Activated CD8-positive, alpha-beta T cell treated with anti-CD3 and anti-CD28 coated beads for 36 hours (primary cell): Measurements from ENCODE around the gene TUBA4B. TPM values are rescaled to one million over a fixed set of nuclear protein-coding genes. Genes with fewer than 3 reads are reported as not detected.

Source experiments
- ATAC-seq: fragments of 200-7000 bp; cut with Tn5 transposase; one replicate; pipeline ENCODE4 v1.10.0; 2021; ENCODE audit warnings: mild to moderate bottlenecking, moderate library complexity
- CTCF ChIA-PET: fragments of 350-600 bp; sonication (Branson Sonifier 250); formaldehyde crosslinking; loops from one replicate; lab custom pipeline; 2021; ENCODE audit warnings: antibody characterized with exemption; lab: Charles Lee
- POLR2A ChIA-PET: fragments of 350-600 bp; sonication (Branson Sonifier 250); formaldehyde crosslinking; loops from one replicate; lab custom pipeline; 2021; ENCODE audit warnings: antibody characterized with exemption; lab: Charles Lee
- DNase-seq: peaks from one replicate; pipeline ENCODE4 v3.0.0-alpha.2; 2020
- H3K27ac Mint-ChIP-seq: one replicate; pipeline ENCODE4 v1.8.0; 2021; ENCODE audit warnings: mild to moderate bottlenecking, mixed read lengths
- H3K27me3 Mint-ChIP-seq: one replicate; pipeline ENCODE4 v1.8.0; 2021; ENCODE audit warnings: mixed read lengths
- H3K36me3 Mint-ChIP-seq: one replicate; pipeline ENCODE4 v1.8.0; 2021; ENCODE audit warnings: low read depth, mixed read lengths
- H3K4me1 Mint-ChIP-seq: one replicate; pipeline ENCODE4 v1.8.0; 2021; ENCODE audit warnings: low read depth, mixed read lengths
- H3K4me3 Mint-ChIP-seq: one replicate; pipeline ENCODE4 v1.8.0; 2021; ENCODE audit warnings: mild to moderate bottlenecking, moderate library complexity, mixed read lengths
- H3K9me3 Mint-ChIP-seq: one replicate; pipeline ENCODE4 v1.8.0; 2021; ENCODE audit warnings: mixed read lengths
- CTCF ChIP-seq: fragments of 200-600 bp; IDR thresholded peaks from one replicate; pipeline ENCODE4 v1.8.0; 2022; ENCODE audit warnings: antibody characterized with exemption, mild to moderate bottlenecking
- intact Hi-C: fragments of 100-400 bp; cut with micrococcal nuclease; formaldehyde crosslinking; loops from one replicate; pipeline ENCODE4 v1.10.0; 2022
- total RNA-seq, 2 experiments: library from RNA; stranded (reverse); gene quantifications; one replicate each; pipeline ENCODE4 v1.2.3, GENCODE V29; 2021

The TUBA4B gene
- total RNA-seq, 2 experiments from 2014 or later, result not detected

- H3K36me3 Mint-ChIP-seq, result peaks cover 73% of the 10 kb centered on the region
- ATAC-seq (no peak), DNase-seq (no peak)
- peak overlapping the region; percentile 75 for H3K27ac Mint-ChIP-seq
- ChIA-PET CTCF (interaction anchor here (0.7 to 2.5 kb wide), 8 partner anchors 20 to 330 kb away, joined by 3 to 12 read pairs (median 6); partner anchors contain the start of genes DNAJB2, NHEJ1 and SLC23A3), POLR2A (interaction anchor here (0.6 to 9.9 kb wide), 11 partner anchors 9 to 342 kb away, joined by 3 to 239 read pairs (median 10); partner anchors contain the start of genes ABCB6, CNPPD1, DNAJB2 and GLB1L)
- no peaks in the 10 kb centered on the region for H3K27me3 Mint-ChIP-seq
- peak overlapping the region; percentile 95 for H3K4me3 Mint-ChIP-seq
- intact Hi-C loops, result loop anchor here (5.0 kb wide), 1 partner anchor 69 kb away; no protein-coding TSS in a partner anchor
- no peak for TF ChIP-seq CTCF
- H3K4me1 Mint-ChIP-seq, result peaks cover 38% of the 10 kb centered on the region
- no peaks in the 10 kb centered on the region for H3K9me3 Mint-ChIP-seq
Observed at GRCh38 chr2:219228041-219228910, 24.8 kb upstream of the TUBA4B start.

GRCh38 chr2:219228911-219229304 is 24.1 kb upstream of the TUBA4B start:
- Mint-ChIP-seq H3K4me3 (peak overlapping the region; percentile 95), H3K27ac (peak overlapping the region; percentile 75), H3K36me3 (peaks cover 73% of the 10 kb centered on the region), H3K27me3 (no peaks in the 10 kb centered on the region), H3K9me3 (no peaks in the 10 kb centered on the region), H3K4me1 (peaks cover 39% of the 10 kb centered on the region)
- ChIA-PET CTCF (interaction anchor here (1.2 to 3.0 kb wide), 11 partner anchors 17 to 74 kb away, joined by 3 to 15 read pairs (median 7); partner anchors contain the start of genes CNPPD1, DNAJB2, GLB1L and NHEJ1), POLR2A (interaction anchor here (0.9 to 9.9 kb wide), 10 partner anchors 10 to 343 kb away, joined by 3 to 239 read pairs (median 10); partner anchors contain the start of genes ABCB6, CNPPD1, DNAJB2 and GLB1L)
- TF ChIP-seq CTCF, result no peak
- intact Hi-C loops, result loop anchor here (5.0 kb wide), 1 partner anchor 68 kb away; no protein-coding TSS in a partner anchor
- ATAC-seq, result no peak
- DNase-seq, result no peak

- Mint-ChIP-seq H3K9me3 (no peaks in the 10 kb centered on the region), H3K27ac (peak within 1 kb of the TSS; percentile 97), H3K36me3 (peaks cover 74% of the 10 kb centered on the region), H3K4me1 (peaks cover 39% of the 10 kb centered on the region), H3K27me3 (no peaks in the 10 kb centered on the region), H3K4me3 (peak within 1 kb of the TSS; percentile 95)
- TF ChIP-seq CTCF, result no peak
- peak; percentile 100 for DNase-seq
- ChIA-PET POLR2A (interaction anchor here (0.6 to 9.9 kb wide), 17 partner anchors 11 to 570 kb away, joined by 3 to 239 read pairs (median 4); partner anchors contain the start of genes ABCB6, BCS1L, CNPPD1 and DNAJB2), CTCF (interaction anchor here (0.8 to 3.0 kb wide), 16 partner anchors 10 to 249 kb away, joined by 3 to 15 read pairs (median 5); partner anchors contain the start of genes ABCB6, CNPPD1, DNAJB2 and GLB1L)
- peak; percentile 98 for ATAC-seq
- intact Hi-C loops, result loop anchor here (5.0 kb wide), 1 partner anchor 68 kb away; no protein-coding TSS in a partner anchor
Observed at GRCh38 chr2:219229305-219230058, 23.6 kb upstream of the TUBA4B start, which contains the start of the genes ANKZF1 and ATG9A. Gene ANKZF1, plus strand, starts transcription at chr2:219229806. Its CDS starts 452 bp downstream, at chr2:219230258. Gene ATG9A, minus strand, starts transcription at chr2:219229636. Its CDS starts 1,612 bp downstream, at chr2:219228024.

GRCh38 chr2:219230059-219230540 is 22.9 kb upstream of the TUBA4B start:
- ChIA-PET CTCF (interaction anchor here (0.8 to 3.0 kb wide), 16 partner anchors 9 to 250 kb away, joined by 3 to 15 read pairs (median 5); partner anchors contain the start of genes ABCB6, CNPPD1, DNAJB2 and GLB1L), POLR2A (interaction anchor here (1.0 to 9.9 kb wide), 14 partner anchors 11 to 571 kb away, joined by 3 to 239 read pairs (median 6); partner anchors contain the start of genes ABCB6, BCS1L, CNPPD1 and DNAJB2)
- intact Hi-C loops, result no loop called here
- H3K4me3 Mint-ChIP-seq, result peak overlapping the region; percentile 95
- no peaks in the 10 kb centered on the region for H3K27me3 Mint-ChIP-seq
- no peak for TF ChIP-seq CTCF
- peaks cover 73% of the 10 kb centered on the region for H3K36me3 Mint-ChIP-seq
- peaks cover 39% of the 10 kb centered on the region for H3K4me1 Mint-ChIP-seq
- ATAC-seq (peak; percentile 14), DNase-seq (peak; percentile 71)
- peak overlapping the region; percentile 97 for H3K27ac Mint-ChIP-seq
- no peaks in the 10 kb centered on the region for H3K9me3 Mint-ChIP-seq
